ENCODE measurements around the gene TAS2R40. TPM values are rescaled to one million over a fixed set of nuclear protein-coding genes. Genes with fewer than 3 reads are reported as not detected.

Gene TAS2R40
- total RNA-seq, 6 experiments from 2014 or later: not detected

GRCh38 chr7:143245123-143245522, 23.3 kb downstream of the TAS2R40 start:
- no peaks in the 10 kb centered on the region for H3K36me3 Mint-ChIP-seq (ENCODE audit: low read depth)

GRCh38 chr7:143247372-143247771, 25.5 kb downstream of the TAS2R40 start:
- no peak for DNase-seq
- H3K27ac Mint-ChIP-seq: no peak overlapping the region
- H3K27me3 Mint-ChIP-seq (ENCODE audit: insufficient read depth): peaks cover 20% of the 10 kb centered on the region
- H3K4me3 Mint-ChIP-seq: no peak overlapping the region
- H3K9me3 Mint-ChIP-seq: no peaks in the 10 kb centered on the region
- TF ChIP-seq CTCF (IDR thresholded peaks at IDR 0.05): no peak
- peaks cover 22% of the 10 kb centered on the region for H3K4me1 Mint-ChIP-seq (ENCODE audit: low read depth)
- H3K36me3 Mint-ChIP-seq (ENCODE audit: low read depth): no peaks in the 10 kb centered on the region

More at GRCh38 chr7:143245123-143245522, 23.3 kb downstream of the TAS2R40 start:
- Mint-ChIP-seq H3K9me3 (no peaks in the 10 kb centered on the region), H3K27ac (no peak overlapping the region), H3K4me1 (ENCODE audit: low read depth) (peaks cover 32% of the 10 kb centered on the region), H3K27me3 (ENCODE audit: insufficient read depth) (peaks cover 17% of the 10 kb centered on the region), H3K4me3 (no peak overlapping the region)
- peak; percentile 57 for DNase-seq
- no peak for TF ChIP-seq CTCF (IDR thresholded peaks at IDR 0.05)

GRCh38 chr7:143248761-143249354, 27.0 kb downstream of the TAS2R40 start:
- H3K27me3 Mint-ChIP-seq (ENCODE audit: insufficient read depth): peaks cover 20% of the 10 kb centered on the region
- H3K36me3 Mint-ChIP-seq (ENCODE audit: low read depth): no peaks in the 10 kb centered on the region
- no peak overlapping the region for H3K27ac Mint-ChIP-seq
- peaks cover 22% of the 10 kb centered on the region for H3K4me1 Mint-ChIP-seq (ENCODE audit: low read depth)
- no peak overlapping the region for H3K4me3 Mint-ChIP-seq
- DNase-seq: peak; percentile 39
- TF ChIP-seq CTCF (IDR thresholded peaks at IDR 0.05): no peak
- no peaks in the 10 kb centered on the region for H3K9me3 Mint-ChIP-seq

- H3K27me3 Mint-ChIP-seq (ENCODE audit: insufficient read depth): peaks cover 22% of the 10 kb centered on the region
- no peaks in the 10 kb centered on the region for H3K36me3 Mint-ChIP-seq (ENCODE audit: low read depth)
- H3K27ac Mint-ChIP-seq: no peak overlapping the region
- H3K4me1 Mint-ChIP-seq (ENCODE audit: low read depth): peaks cover 16% of the 10 kb centered on the region
- no peak overlapping the region for H3K4me3 Mint-ChIP-seq
- H3K9me3 Mint-ChIP-seq: no peaks in the 10 kb centered on the region
- no peak for TF ChIP-seq CTCF (IDR thresholded peaks at IDR 0.05)
- no peak for DNase-seq
These were observed 28.4 kb downstream of the TAS2R40 start for GRCh38 chr7:143250199-143250598.

GRCh38 chr7:143250822-143251221, 29.0 kb downstream of the TAS2R40 start:
- Mint-ChIP-seq H3K4me1 (ENCODE audit: low read depth) (peaks cover 17% of the 10 kb centered on the region), H3K4me3 (no peak overlapping the region), H3K27me3 (ENCODE audit: insufficient read depth) (peaks cover 24% of the 10 kb centered on the region), H3K36me3 (ENCODE audit: low read depth) (no peaks in the 10 kb centered on the region), H3K9me3 (no peaks in the 10 kb centered on the region), H3K27ac (no peak overlapping the region)
- no peak for DNase-seq
- no peak for TF ChIP-seq CTCF (IDR thresholded peaks at IDR 0.05)
